Mesenchymal stem cell (in vitro differentiated cells and primary cell): Measurements from ENCODE around the gene TCF7L1.

Experiments
- DNase-seq: peaks from one replicate; pipeline ENCODE4 v3.0.0-alpha.2; 2013
- H2AFZ ChIP-seq: one replicate; pipeline ENCODE4 v1.6.1; 2013; ENCODE audit warnings: low read depth, mild to moderate bottlenecking, control low read depth, inconsistent platforms, low read length, moderate library complexity
- H2AK5ac ChIP-seq: 2 replicates; pipeline ENCODE4 v1.6.1; 2013; ENCODE audit warnings: low read length, moderate library complexity, mild to moderate bottlenecking, inconsistent platforms; ENCODE audit not compliant: severe bottlenecking
- H2BK120ac ChIP-seq: one replicate; pipeline ENCODE4 v1.6.1; 2013; ENCODE audit warnings: low read depth, mild to moderate bottlenecking, inconsistent platforms, low read length, moderate library complexity
- H2BK12ac ChIP-seq, 2 experiments: one replicate each; pipeline ENCODE4 v1.6.1; 2013; ENCODE audit warnings: inconsistent platforms in 2 of 2, low read length in 2 of 2, mild to moderate bottlenecking in 2 of 2, moderate library complexity in 2 of 2, control low read depth in 1 of 2
- H2BK15ac ChIP-seq: one replicate; pipeline ENCODE4 v1.6.1; 2013; ENCODE audit warnings: mild to moderate bottlenecking, low read depth, inconsistent platforms; ENCODE audit not compliant: poor library complexity, severe bottlenecking
- H2BK5ac ChIP-seq: 2 replicates; pipeline ENCODE4 v1.6.1; 2013; ENCODE audit warnings: low read depth, mild to moderate bottlenecking, low read length, control low read depth, inconsistent platforms; ENCODE audit not compliant: poor library complexity, severe bottlenecking
- H3K14ac ChIP-seq, 2 experiments: one replicate each; pipeline ENCODE4 v1.6.1; 2013; ENCODE audit warnings: inconsistent platforms in 2 of 2, low read length in 2 of 2, control low read depth in 1 of 2, mild to moderate bottlenecking in 1 of 2, moderate library complexity in 1 of 2
- H3K18ac ChIP-seq, 2 experiments: one replicate each; pipeline ENCODE4 v1.6.1; 2013; ENCODE audit warnings: inconsistent platforms in 2 of 2, low read length in 2 of 2, control low read depth in 1 of 2, low read depth in 1 of 2, mild to moderate bottlenecking in 1 of 2
- H3K23ac ChIP-seq, 2 experiments: one replicate each; pipeline ENCODE4 v1.6.1; 2013; ENCODE audit warnings: inconsistent platforms in 2 of 2, low read length in 2 of 2, mild to moderate bottlenecking in 2 of 2, moderate library complexity in 2 of 2, control low read depth in 1 of 2
- H3K27ac ChIP-seq: 2 replicates; pipeline ENCODE4 v1.5.1; 2013; ENCODE audit warnings: mild to moderate bottlenecking, moderate library complexity, low read length, control low read depth, inconsistent platforms; ENCODE audit not compliant: poor library complexity, severe bottlenecking
- H3K27me3 ChIP-seq, 2 experiments: 2 replicates each; pipeline versions ENCODE4 v1.6.1 to v1.7.0; 2013; ENCODE audit warnings: low read length in 2 of 2, mild to moderate bottlenecking in 2 of 2, moderate library complexity in 2 of 2, control low read depth in 1 of 2, inconsistent platforms in 1 of 2; ENCODE audit not compliant: control insufficient read depth in 1 of 2, insufficient read depth in 1 of 2
- H3K36me3 ChIP-seq, 2 experiments: 2 replicates each; pipeline versions ENCODE4 v1.6.1 to v1.7.0; 2013; ENCODE audit warnings: low read length in 2 of 2, control low read depth in 1 of 2, inconsistent platforms in 1 of 2, low read depth in 1 of 2, mild to moderate bottlenecking in 1 of 2; ENCODE audit not compliant: insufficient read depth in 2 of 2, control insufficient read depth in 1 of 2
- H3K4ac ChIP-seq, 2 experiments: one replicate each; pipeline ENCODE4 v1.6.1; 2013; ENCODE audit warnings: inconsistent platforms in 2 of 2, low read length in 2 of 2, mild to moderate bottlenecking in 2 of 2, moderate library complexity in 2 of 2, control low read depth in 1 of 2, low read depth in 1 of 2
- H3K4me1 ChIP-seq: 2 replicates; pipeline ENCODE4 v1.6.1; 2013; ENCODE audit warnings: low read depth, low read length, control low read depth; ENCODE audit not compliant: control insufficient read depth, insufficient read depth
- H3K4me2 ChIP-seq: 2 replicates; pipeline ENCODE4 v1.6.1; 2013; ENCODE audit warnings: low read length, mild to moderate bottlenecking, inconsistent platforms; ENCODE audit not compliant: poor library complexity, severe bottlenecking
- H3K4me3 ChIP-seq, 2 experiments: 2 replicates each; pipeline versions ENCODE4 v1.5.1 to v1.7.0; 2013; ENCODE audit warnings: low read length in 2 of 2, mild to moderate bottlenecking in 2 of 2, control low read depth in 1 of 2, low read depth in 1 of 2; ENCODE audit not compliant: insufficient read depth in 1 of 2
- H3K79me1 ChIP-seq: replicated peaks from 2 replicates; pipeline ENCODE4 v1.6.1; 2013; ENCODE audit warnings: mild to moderate bottlenecking, control low read depth, low read length, inconsistent platforms; ENCODE audit not compliant: poor library complexity, severe bottlenecking
- H3K9ac ChIP-seq: 2 replicates; pipeline ENCODE4 v1.7.0; 2013; ENCODE audit warnings: mild to moderate bottlenecking, low read length, moderate library complexity
- H3K9me3 ChIP-seq: 2 replicates; pipeline ENCODE4 v1.7.0; 2013; ENCODE audit warnings: mild to moderate bottlenecking, low read length; ENCODE audit not compliant: control insufficient read depth
- H4K8ac ChIP-seq: one replicate; pipeline ENCODE4 v1.6.1; 2013; ENCODE audit warnings: inconsistent platforms, mild to moderate bottlenecking, low read length, moderate library complexity
- H4K91ac ChIP-seq: one replicate; pipeline ENCODE4 v1.6.1; 2013; ENCODE audit warnings: mild to moderate bottlenecking, low read length, inconsistent platforms
- WGBS: methylation state at CpG from one replicate; pipeline ENCODE4 v1.1.7; 2013; ENCODE audit warnings: mixed read lengths; 5-methylcytosine and 5-hydroxymethylcytosine counted together

TCF7L1 gene

GRCh38 chr2:85230679-85231467 is 97.7 kb downstream of the TCF7L1 start:
- no peak overlapping the region for H2BK120ac ChIP-seq
- H3K14ac ChIP-seq: no peak overlapping the region
- no peak overlapping the region for H2BK12ac ChIP-seq
- H3K4me3 ChIP-seq: no peak overlapping the region
- H3K4me2 ChIP-seq: no peak overlapping the region
- no peaks in the 10 kb centered on the region for H3K9me3 ChIP-seq
- no peaks in the 10 kb centered on the region for H3K36me3 ChIP-seq
- no peaks in the 10 kb centered on the region for H3K27me3 ChIP-seq
- H2BK15ac ChIP-seq: no peak overlapping the region
- no peak overlapping the region for H2BK5ac ChIP-seq
- no peak overlapping the region for H3K9ac ChIP-seq
- peaks cover 5% of the 10 kb centered on the region for H3K79me1 ChIP-seq
- no peak overlapping the region for H3K27ac ChIP-seq
- H2AFZ ChIP-seq: no peak overlapping the region
- H3K23ac ChIP-seq: no peak overlapping the region
- H3K4me1 ChIP-seq: peaks cover 2% of the 10 kb centered on the region
- no peak overlapping the region for H4K8ac ChIP-seq
- H4K91ac ChIP-seq: no peak overlapping the region
- WGBS: 85% methylated on average over 10 of the region's 10 CpGs
- no peak overlapping the region for H3K4ac ChIP-seq
- DNase-seq: no peak
- H2AK5ac ChIP-seq: no peak overlapping the region
- no peak overlapping the region for H3K18ac ChIP-seq

- H4K91ac ChIP-seq: no peak overlapping the region
- H3K27ac ChIP-seq: no peak overlapping the region
- no peak overlapping the region for H2AFZ ChIP-seq
- no peaks in the 10 kb centered on the region for H3K36me3 ChIP-seq
- no peak overlapping the region for H3K4me3 ChIP-seq
- H2AK5ac ChIP-seq: no peak overlapping the region
- H3K79me1 ChIP-seq: peaks cover 8% of the 10 kb centered on the region
- H2BK15ac ChIP-seq: no peak overlapping the region
- H3K18ac ChIP-seq: no peak overlapping the region
- no peak for DNase-seq
- no peak overlapping the region for H2BK12ac ChIP-seq
- 73% methylated on average over 3 of the region's 6 CpGs for WGBS
- H2BK5ac ChIP-seq: no peak overlapping the region
- H3K4me2 ChIP-seq: no peak overlapping the region
- H3K9ac ChIP-seq: no peak overlapping the region
- no peak overlapping the region for H3K14ac ChIP-seq
- no peak overlapping the region for H2BK120ac ChIP-seq
- peaks cover 2% of the 10 kb centered on the region for H3K4me1 ChIP-seq
- no peak overlapping the region for H3K4ac ChIP-seq
- H3K27me3 ChIP-seq: no peaks in the 10 kb centered on the region
- H4K8ac ChIP-seq: no peak overlapping the region
- no peaks in the 10 kb centered on the region for H3K9me3 ChIP-seq
- no peak overlapping the region for H3K23ac ChIP-seq
Measured at GRCh38 chr2:85231468-85231805, 98.2 kb downstream of the TCF7L1 start.

GRCh38 chr2:85231952-85232351 is 98.8 kb downstream of the TCF7L1 start:
- no peak overlapping the region for H2BK120ac ChIP-seq
- H3K14ac ChIP-seq: no peak overlapping the region
- no peak overlapping the region for H2BK12ac ChIP-seq
- no peak overlapping the region for H3K4ac ChIP-seq
- H3K4me2 ChIP-seq: no peak overlapping the region
- H2BK5ac ChIP-seq: no peak overlapping the region
- no peak overlapping the region for H2AFZ ChIP-seq
- no peak overlapping the region for H3K23ac ChIP-seq
- no peak overlapping the region for H3K18ac ChIP-seq
- H3K27ac ChIP-seq: no peak overlapping the region
- DNase-seq: no peak
- no peak overlapping the region for H2AK5ac ChIP-seq
- H3K9me3 ChIP-seq: no peaks in the 10 kb centered on the region
- peaks cover 2% of the 10 kb centered on the region for H3K4me1 ChIP-seq
- no peak overlapping the region for H2BK15ac ChIP-seq
- H4K91ac ChIP-seq: no peak overlapping the region
- no peak overlapping the region for H3K9ac ChIP-seq
- no peaks in the 10 kb centered on the region for H3K27me3 ChIP-seq
- H3K4me3 ChIP-seq: no peak overlapping the region
- 70% methylated on average over 10 of the region's 10 CpGs for WGBS
- H3K79me1 ChIP-seq: peaks cover 8% of the 10 kb centered on the region
- no peaks in the 10 kb centered on the region for H3K36me3 ChIP-seq
- H4K8ac ChIP-seq: no peak overlapping the region

- no peak overlapping the region for H3K23ac ChIP-seq
- no peak overlapping the region for H2AFZ ChIP-seq
- no peaks in the 10 kb centered on the region for H3K9me3 ChIP-seq
- no peak overlapping the region for H3K9ac ChIP-seq
- no peak overlapping the region for H3K27ac ChIP-seq
- no peak overlapping the region for H3K4me2 ChIP-seq
- no peak overlapping the region for H3K4me3 ChIP-seq
- no peaks in the 10 kb centered on the region for H3K36me3 ChIP-seq
- H2BK15ac ChIP-seq: no peak overlapping the region
- no peak overlapping the region for H2BK120ac ChIP-seq
- no peak overlapping the region for H3K14ac ChIP-seq
- no peak overlapping the region for H4K8ac ChIP-seq
- no peak overlapping the region for H2AK5ac ChIP-seq
- no peak overlapping the region for H3K4ac ChIP-seq
- no peak for DNase-seq
- H2BK12ac ChIP-seq: no peak overlapping the region
- 77% methylated on average over 1 of the region's 2 CpGs for WGBS
- peaks cover 5% of the 10 kb centered on the region for H3K79me1 ChIP-seq
- H3K4me1 ChIP-seq: peaks cover 15% of the 10 kb centered on the region
- H3K27me3 ChIP-seq: no peaks in the 10 kb centered on the region
- H2BK5ac ChIP-seq: no peak overlapping the region
- no peak overlapping the region for H3K18ac ChIP-seq
- no peak overlapping the region for H4K91ac ChIP-seq
Measured at GRCh38 chr2:85234868-85235267, 101.7 kb downstream of the TCF7L1 start.
